ENCODE results near the gene MAOA. TPM values are rescaled to one million over a fixed set of nuclear protein-coding genes. Genes with fewer than 3 reads are reported as not detected.

MAOA gene
- total RNA-seq, 2 experiments from 2014 or later: 0.21 to 0.60 TPM

DNA sequence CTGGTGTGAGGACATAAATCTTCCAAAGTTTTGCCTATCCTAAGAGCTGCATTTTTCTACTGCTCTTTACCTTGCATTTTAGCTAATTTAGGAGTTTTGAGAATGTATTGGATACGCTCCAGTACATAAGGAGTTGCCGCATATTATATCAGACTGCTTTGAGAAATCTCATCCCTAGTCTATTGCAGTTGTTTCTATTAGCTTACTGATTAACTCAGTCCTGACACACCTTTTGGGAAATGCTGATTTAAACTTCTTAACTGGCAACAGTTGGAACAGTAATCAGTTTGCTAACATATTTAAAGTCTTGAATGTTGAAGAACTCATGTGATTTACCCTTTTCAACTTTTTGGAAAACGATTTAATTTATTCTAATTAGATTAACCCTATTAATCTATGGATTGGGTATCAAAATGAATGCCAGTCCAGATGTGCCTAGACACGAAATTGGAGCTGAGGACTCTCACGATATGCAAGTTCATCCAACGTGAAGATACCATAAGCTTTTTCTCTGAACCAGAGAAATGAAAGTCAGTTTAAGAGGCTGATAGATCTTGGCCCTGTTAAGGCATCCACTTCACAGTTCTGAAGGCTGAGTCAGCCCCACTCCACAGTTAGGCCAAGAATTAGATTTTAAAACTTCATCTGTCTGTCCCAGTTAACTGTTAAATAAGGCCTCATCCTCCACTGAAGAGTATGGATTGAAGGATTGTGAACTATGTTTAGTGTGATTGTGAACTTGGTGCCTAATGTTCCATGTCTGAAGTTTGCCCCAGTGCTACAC lies 90.0 kb downstream of the MAOA start:
- Mint-ChIP-seq H3K9me3 (no peaks in the 10 kb centered on the region), H3K27me3 (no peaks in the 10 kb centered on the region)

GRCh38 chrX:43747476-43747875 lies 91.4 kb downstream of the MAOA start:
- Mint-ChIP-seq H3K36me3 (no peaks in the 10 kb centered on the region), H3K4me3 (no peak overlapping the region), H3K27ac (no peak overlapping the region), H3K4me1 (peaks cover 5% of the 10 kb centered on the region), H3K9me3 (no peaks in the 10 kb centered on the region), H3K27me3 (no peaks in the 10 kb centered on the region)
- DNase-seq: no peak

More for the DNA sequence above, 90.0 kb downstream of the MAOA start:
- Mint-ChIP-seq H3K36me3 (no peaks in the 10 kb centered on the region), H3K4me3 (no peak overlapping the region), H3K27ac (no peak overlapping the region), H3K4me1 (peaks cover 5% of the 10 kb centered on the region)
- no peak for DNase-seq

DNA sequence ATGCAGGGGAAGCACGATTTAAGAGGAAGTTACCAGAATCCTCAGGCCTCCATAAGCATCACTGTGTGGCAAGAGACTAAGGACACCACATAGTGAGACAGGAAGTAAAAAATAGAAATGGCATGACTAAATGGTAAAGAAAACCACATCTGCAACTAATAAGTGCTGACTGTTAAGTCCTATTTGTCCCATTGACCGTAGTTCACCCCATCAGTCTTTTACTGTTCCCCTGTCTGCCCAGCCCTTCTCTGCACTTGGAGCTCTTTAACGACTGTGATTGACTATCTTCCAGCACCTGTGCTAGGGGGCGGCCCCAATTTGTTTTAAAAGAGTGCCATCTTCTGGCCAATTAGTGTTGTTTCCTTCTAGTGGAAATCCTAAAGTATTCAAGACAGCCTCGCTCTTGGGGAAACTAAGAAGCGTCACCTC lies 94.2 kb downstream of the MAOA start:
- no peaks in the 10 kb centered on the region for H3K9me3 Mint-ChIP-seq
- H3K4me3 Mint-ChIP-seq: no peak overlapping the region
- H3K36me3 Mint-ChIP-seq: no peaks in the 10 kb centered on the region
- DNase-seq: peak; percentile 2
- H3K27ac Mint-ChIP-seq: peak overlapping the region; percentile 58
- H3K27me3 Mint-ChIP-seq: no peaks in the 10 kb centered on the region
- H3K4me1 Mint-ChIP-seq: peaks cover 5% of the 10 kb centered on the region

- peaks cover 5% of the 10 kb centered on the region for H3K4me1 Mint-ChIP-seq
- no peak for DNase-seq
- H3K27ac Mint-ChIP-seq: no peak overlapping the region
- no peaks in the 10 kb centered on the region for H3K9me3 Mint-ChIP-seq
- H3K27me3 Mint-ChIP-seq: no peaks in the 10 kb centered on the region
- H3K4me3 Mint-ChIP-seq: no peak overlapping the region
- no peaks in the 10 kb centered on the region for H3K36me3 Mint-ChIP-seq
These were observed 97.5 kb downstream of the MAOA start for GRCh38 chrX:43753637-43754036.

DNA sequence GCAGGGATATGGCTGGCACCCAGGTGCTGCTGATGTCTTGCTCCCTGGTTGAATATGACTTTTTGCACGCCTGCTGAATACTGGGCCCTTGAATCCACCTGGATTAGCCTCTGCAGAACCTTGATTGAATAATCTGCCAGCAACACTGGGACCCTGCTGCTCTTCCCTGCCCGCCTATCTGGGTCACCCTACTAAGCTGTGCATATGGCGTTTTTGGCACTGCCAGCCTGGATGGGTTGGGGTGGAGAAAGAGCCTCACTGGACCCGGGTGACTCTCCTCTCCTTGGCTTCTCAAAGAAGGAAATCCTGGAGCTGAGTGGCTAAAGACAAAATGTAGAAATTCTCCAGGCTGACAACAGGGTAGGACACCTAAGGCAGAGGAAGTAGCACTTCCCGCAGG lies 100.0 kb downstream of the MAOA start:
- Mint-ChIP-seq H3K36me3 (no peaks in the 10 kb centered on the region), H3K27ac (no peak overlapping the region), H3K9me3 (no peaks in the 10 kb centered on the region), H3K4me1 (no peaks in the 10 kb centered on the region), H3K27me3 (no peaks in the 10 kb centered on the region), H3K4me3 (no peak overlapping the region)
- DNase-seq: no peak

GRCh38 chrX:43758044-43758443 lies 101.9 kb downstream of the MAOA start:
- H3K36me3 Mint-ChIP-seq: no peaks in the 10 kb centered on the region
- H3K27me3 Mint-ChIP-seq: no peaks in the 10 kb centered on the region
- no peaks in the 10 kb centered on the region for H3K4me1 Mint-ChIP-seq
- H3K4me3 Mint-ChIP-seq: no peak overlapping the region
- DNase-seq: no peak
- no peak overlapping the region for H3K27ac Mint-ChIP-seq
- no peaks in the 10 kb centered on the region for H3K9me3 Mint-ChIP-seq

DNA sequence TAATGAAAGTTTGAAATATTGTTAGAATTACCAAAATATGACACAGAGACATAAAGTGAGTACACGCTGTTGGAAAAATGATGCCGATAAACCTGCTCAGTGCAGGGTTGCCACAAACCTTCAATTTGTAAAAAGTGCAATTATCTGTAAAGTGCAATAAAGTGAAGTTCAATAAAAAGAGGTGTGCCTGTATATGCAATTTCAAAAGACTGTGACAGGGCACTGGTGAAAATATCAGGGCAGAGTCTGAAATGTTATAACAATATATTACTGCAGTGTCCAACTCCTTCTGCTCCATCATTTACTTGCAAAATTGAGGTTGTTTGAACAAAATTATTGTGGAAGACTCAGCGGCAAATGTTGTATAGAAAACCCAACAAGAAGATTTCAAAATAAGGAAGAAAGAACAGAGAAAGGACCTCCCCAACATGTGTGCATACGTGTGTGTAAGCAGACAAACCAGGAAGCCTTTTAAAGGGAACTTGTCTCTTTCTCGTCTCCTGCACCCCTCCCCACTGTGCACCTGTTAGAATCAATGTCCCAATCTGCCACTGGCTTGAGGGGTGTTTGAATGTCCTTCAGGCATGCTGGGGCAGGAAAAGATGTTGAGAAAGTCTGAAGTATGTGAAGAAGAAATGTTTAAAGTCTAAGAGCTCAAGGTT lies 130.0 kb downstream of the MAOA start:
- Mint-ChIP-seq H3K4me3 (no peak overlapping the region), H3K27me3 (no peaks in the 10 kb centered on the region), H3K36me3 (no peaks in the 10 kb centered on the region), H3K4me1 (no peaks in the 10 kb centered on the region), H3K27ac (no peak overlapping the region), H3K9me3 (peaks cover 2% of the 10 kb centered on the region)
- no peak for DNase-seq

Other genes with a start within 250 kb of the MAOA start
- not detected for gene MAOB, start 226.2 kb downstream of the MAOA start, total RNA-seq